HG03175 (cell line): Measurements from ENCODE around the gene TPK1.
"Not testable (repeated sequence)": the region's sequence is repeated elsewhere in the genome, so short reads cannot be mapped to it uniquely, and the experiment has no call there.

Experiments used
- ATAC-seq: cut with Tn5 transposase; IDR thresholded peaks from one replicate; pipeline ENCODE4 v1.9.1; 2021; ENCODE audit warnings: mild to moderate bottlenecking, moderate library complexity; ENCODE audit not compliant: unreplicated experiment

The TPK1 gene

GRCh38 chr7:144650439-144650838 is 185.4 kb downstream of the TPK1 start:
- ATAC-seq: no peak

DNA sequence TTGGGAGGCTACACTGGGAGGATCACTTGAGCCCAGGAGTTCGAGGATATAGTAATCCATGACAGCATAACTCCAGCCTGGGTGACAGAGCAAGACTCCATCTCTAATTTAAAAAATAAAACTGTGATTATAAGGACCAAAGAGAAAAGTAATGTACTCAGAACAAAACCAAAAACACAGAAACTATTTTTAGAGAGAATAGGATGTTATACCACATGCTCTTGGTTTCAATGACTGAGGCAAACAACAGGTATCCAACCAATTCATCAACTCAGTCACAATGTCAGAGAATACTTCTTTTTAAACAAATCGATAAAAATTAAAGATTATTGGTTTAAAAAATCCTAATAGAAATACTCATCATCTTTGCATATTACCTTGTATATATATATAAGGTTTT is 186.7 kb downstream of the TPK1 start:
- peak; percentile 52 for ATAC-seq

GRCh38 chr7:144641389-144642044 is 194.3 kb downstream of the TPK1 start:
- no peak for ATAC-seq

DNA sequence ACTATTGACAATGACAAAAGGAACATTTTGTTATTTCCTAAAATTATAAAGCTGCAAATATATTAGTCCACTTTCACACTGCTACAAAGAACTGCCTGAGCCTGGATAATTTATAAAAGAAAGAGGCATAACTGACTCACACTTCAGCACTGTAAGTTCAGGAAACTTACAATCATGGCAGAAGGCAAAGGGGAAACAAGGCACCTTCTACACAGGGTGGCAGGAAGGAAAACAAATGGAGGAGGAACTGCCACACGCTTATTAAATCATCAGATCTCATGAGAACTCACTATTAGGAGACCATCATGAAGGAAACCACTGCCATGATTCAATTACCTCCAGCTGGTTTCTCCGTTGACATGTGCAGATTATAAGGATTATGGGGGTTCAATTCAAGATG is 203.1 kb downstream of the TPK1 start:
- no peak for ATAC-seq

DNA sequence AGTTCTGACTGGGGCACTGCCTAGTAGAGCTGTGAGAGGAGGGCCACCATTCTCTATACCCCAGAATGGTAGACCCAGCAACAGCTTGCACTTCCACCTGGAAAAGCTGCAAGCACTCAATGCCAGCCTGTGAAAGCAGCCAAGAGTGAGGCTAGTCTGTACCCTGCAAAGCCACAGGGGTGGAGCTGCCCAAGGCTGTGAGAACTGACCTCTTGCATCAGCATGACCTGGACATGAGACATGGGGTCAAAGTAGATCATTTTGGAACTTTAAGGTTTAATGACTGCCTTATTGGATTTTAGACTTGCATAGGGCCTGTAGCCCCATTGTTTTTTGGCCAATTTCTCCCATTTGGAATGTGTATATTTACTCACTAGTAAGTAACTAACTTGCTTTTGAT is 206.3 kb downstream of the TPK1 start:
- no peak for ATAC-seq

DNA sequence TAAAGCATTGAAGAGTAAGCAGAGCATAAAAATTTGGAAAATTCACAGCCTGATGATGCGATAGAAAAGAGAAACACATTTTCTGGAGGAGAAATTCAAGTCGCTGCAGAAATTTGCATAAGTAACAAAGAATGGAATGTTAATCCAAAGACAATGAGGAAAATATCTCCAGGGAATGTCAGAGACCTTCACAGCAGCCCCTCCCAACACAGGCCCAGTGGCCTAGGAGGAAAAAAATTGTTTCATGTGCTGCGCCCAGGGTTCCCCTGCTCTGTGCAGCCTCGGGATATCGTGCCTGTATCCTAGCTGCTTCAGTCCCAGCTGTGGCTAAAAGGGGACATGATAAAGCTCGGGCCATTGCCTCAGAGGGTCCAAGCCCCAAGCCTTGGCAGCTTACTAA is 206.8 kb downstream of the TPK1 start:
- no peak for ATAC-seq

- ATAC-seq: no peak
Measured at GRCh38 chr7:144628176-144628575, 207.7 kb downstream of the TPK1 start.

DNA sequence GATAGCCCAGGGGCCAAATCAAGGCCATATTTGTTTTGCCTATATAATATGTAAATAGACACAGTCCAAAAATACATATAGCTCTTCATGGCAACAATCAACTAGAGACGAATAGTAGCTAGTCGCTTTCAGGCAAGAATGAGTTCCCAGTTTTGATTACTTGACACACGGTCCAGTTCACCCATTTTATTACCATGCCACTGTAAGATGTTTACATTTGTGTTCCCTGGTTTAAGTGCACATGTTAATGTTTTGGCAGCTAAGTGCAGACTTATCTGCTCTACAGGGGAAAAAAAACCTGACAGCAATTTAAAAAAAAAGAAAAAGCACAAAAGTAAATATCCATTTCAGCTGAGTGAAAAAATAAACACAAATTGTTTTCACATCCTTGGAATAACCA is 213.1 kb downstream of the TPK1 start:
- no peak for ATAC-seq

DNA sequence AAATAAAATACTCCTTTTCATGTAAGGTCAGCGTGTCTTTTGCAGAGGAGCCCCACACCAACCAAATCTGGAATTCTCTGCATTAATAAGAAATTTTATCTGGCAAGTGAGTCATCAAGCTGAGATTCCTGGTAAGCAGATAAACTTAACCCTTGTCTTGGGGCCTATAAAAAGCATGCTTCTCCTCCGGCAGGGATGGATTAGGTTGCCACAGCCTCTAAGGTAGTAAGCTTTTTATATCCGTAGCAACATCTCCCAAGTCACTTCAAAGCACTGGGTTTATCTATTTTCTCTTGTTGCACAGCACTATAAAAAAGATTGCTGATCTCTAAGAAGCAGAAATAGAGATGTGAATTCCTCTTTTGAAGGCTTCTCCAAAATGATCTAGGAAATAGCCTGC is 229.6 kb downstream of the TPK1 start:
- ATAC-seq: no peak

GRCh38 chr7:144596953-144597352 is 238.9 kb downstream of the TPK1 start:
- no peak for ATAC-seq

GRCh38 chr7:144594580-144594979 is 241.3 kb downstream of the TPK1 start:
- ATAC-seq: no peak

DNA sequence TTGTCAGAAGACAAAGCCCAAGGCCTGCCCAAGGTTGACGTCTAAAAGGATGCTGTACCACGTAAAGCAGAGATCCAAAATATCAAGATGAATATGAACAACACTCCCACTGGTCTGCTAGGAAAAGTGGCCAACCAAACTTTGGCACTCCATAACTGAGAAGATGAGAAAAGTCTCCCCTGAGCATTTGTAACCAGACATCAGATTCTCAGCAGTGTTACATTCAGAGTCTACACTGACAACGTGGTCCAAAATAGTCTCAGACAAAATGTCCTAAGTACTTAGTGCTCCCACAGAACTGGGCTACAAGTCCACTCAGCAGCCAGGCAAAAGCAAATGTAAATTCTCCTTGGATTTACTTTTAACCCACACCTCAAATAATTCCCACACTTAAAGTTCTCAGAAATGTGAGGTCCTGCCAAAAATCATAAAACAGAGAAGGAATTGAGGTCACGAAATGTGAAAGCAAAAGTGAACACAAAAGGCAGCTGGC is 247.2 kb downstream of the TPK1 start:
- ATAC-seq: no peak

- ATAC-seq: no peak
Measured at GRCh38 chr7:144587701-144588100, 248.2 kb downstream of the TPK1 start.

GRCh38 chr7:144584726-144585125 is 251.1 kb downstream of the TPK1 start:
- ATAC-seq: no peak

DNA sequence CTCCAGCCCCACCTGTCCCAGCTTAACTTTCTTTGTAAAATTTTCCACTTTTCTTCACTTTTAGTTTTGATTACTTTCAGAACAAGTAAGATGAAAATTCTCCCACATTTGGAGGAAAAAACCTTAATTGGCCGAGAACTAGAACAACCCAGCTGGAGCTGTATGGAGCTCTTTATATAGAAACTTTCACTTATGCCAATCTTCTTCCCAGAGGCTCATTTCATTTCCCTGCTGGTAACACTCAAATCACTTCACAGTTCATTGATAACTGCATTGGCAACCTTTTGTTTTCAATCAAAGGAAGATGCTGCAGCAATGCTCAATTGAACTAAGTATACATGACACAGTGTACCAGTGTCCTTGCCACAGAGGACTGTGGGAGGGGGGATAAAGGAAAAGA is 256.2 kb downstream of the TPK1 start:
- no peak for ATAC-seq

DNA sequence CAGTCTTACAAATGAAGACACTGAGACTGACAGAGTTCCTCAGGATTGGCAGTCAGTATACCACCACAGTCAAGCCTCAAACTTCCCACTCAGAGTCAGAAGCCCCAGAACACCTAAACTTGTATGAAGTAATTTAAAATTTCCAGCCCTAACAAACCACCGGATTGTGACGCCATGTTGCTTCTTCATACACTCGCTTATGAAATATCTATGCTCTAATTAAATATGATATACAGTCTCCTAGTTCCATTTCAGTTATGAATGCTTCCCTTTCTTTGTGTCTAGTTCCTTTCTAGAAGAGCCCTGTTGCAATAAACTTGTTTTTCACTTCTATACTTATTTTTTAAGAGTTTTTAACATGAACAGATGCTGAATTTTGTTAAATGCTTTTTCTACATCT is 260.4 kb downstream of the TPK1 start:
- ATAC-seq: no peak

DNA sequence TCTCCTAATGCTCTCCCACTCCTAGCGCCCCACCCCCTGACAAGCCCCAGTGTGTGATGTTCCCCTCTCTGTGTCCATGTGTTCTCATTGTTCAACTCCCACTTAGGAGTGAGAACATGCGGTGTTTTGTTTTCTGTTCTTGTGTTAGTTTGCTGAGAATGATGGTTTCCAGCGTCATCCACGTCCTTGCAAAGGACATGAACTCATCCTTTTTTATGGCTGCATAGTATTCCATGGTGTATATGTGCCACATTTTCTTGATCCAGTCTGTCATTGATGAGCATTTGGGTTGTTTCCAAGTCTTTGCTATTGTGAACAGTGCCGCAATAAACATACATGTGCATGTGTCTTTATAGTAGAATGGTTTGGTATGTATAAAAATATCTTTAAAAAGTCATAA is 261.1 kb downstream of the TPK1 start:
- not testable (repeated sequence) for ATAC-seq

DNA sequence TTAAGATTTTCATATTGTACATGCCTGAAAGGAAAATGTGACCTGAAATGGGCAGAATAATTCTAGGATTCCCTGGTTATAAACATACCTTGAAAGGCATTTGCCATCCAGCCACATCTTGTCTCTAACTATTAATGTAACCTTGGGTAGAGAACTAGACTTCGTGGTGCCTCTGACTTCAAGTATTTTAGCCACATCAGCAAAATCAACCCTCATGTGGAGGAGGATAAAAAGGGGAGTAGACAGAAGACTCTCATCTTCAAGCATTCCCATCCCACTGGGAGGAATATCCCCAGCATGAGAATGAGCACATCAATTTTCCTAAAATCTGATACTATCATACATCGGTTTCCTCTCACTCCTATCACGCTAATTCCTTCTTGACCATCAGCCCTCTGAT is 267.6 kb downstream of the TPK1 start:
- ATAC-seq: no peak

- ATAC-seq: no peak
Measured at GRCh38 chr7:144565586-144565985, 270.3 kb downstream of the TPK1 start.

DNA sequence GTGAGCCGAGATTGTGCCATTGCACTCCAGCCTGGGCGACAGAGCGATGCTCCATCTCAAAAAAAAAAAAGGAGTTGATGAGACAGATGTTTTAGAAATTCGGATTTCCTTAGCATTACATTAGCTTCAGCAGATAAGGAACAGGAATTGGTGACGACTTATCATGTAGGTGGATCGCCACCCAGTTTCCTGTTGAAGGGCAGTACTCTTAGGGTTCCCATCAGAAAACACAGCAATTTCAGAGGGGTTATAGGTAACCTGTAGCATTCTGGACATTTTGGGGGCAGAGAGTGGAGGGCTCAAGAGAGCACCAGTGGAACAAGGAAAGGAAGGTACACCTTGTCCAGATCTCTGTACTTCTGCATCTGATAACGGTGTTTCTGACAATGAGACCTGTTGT is 286.0 kb downstream of the TPK1 start:
- no peak for ATAC-seq

- no peak for ATAC-seq
Measured at GRCh38 chr7:144548556-144548955, 287.3 kb downstream of the TPK1 start.

GRCh38 chr7:144547888-144548287 is 288.0 kb downstream of the TPK1 start:
- ATAC-seq: no peak

DNA sequence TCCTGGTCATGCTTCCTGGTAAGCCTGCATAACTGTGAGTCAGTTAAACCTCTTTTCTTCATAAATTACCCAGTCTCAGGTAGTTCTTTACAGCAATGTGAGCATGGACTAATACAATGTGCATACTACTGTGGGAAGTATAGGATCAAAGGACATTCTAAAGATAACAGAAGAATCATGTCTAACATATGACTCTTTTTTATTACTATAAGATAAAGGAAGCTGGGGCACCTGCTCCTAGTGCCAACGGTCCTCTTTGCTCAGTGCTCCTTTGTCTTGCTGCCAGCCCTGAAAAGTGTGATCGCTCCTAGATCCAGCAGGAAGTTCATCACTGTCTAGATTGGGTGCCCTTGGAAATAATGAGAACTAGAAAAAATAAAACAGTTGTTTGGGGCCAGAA is 289.1 kb downstream of the TPK1 start:
- ATAC-seq: no peak
